Jurkat, Clone E6-1 (cell line): ENCODE data around the gene MYBPH.

Experiments used
- DNase-seq: peaks from one replicate; pipeline ENCODE4 v3.0.0-alpha.2; 2011; ENCODE audit warnings: low read depth, low spot score
- H3K4me3 ChIP-seq: 2 replicates; pipeline ENCODE4 v1.5.1; 2011; ENCODE audit warnings: mild to moderate bottlenecking, low read length, control low read depth, moderate library complexity

MYBPH gene

GRCh38 chr1:203140743-203141520 lies 34.7 kb downstream of the MYBPH start:
- no peak overlapping the region for H3K4me3 ChIP-seq
- no peak for DNase-seq

- DNase-seq = no peak
- H3K4me3 ChIP-seq = no peak overlapping the region
Measured at GRCh38 chr1:203139976-203140475, 35.6 kb downstream of the MYBPH start.

GRCh38 chr1:203138066-203138465 lies 37.6 kb downstream of the MYBPH start:
- DNase-seq = no peak
- H3K4me3 ChIP-seq = no peak overlapping the region

- DNase-seq = no peak
- H3K4me3 ChIP-seq = no peak overlapping the region
Measured at GRCh38 chr1:203137324-203137723, 38.3 kb downstream of the MYBPH start.

GRCh38 chr1:203136409-203137042 lies 39.1 kb downstream of the MYBPH start:
- no peak for DNase-seq
- no peak overlapping the region for H3K4me3 ChIP-seq

GRCh38 chr1:203135636-203136305 lies 39.9 kb downstream of the MYBPH start:
- H3K4me3 ChIP-seq = no peak overlapping the region
- DNase-seq = peak; percentile 33

GRCh38 chr1:203133970-203134725 lies 41.5 kb downstream of the MYBPH start:
- no peak overlapping the region for H3K4me3 ChIP-seq
- DNase-seq = no peak

- H3K4me3 ChIP-seq = no peak overlapping the region
- DNase-seq = no peak
Measured at GRCh38 chr1:203131548-203132200, 44.0 kb downstream of the MYBPH start.

- DNase-seq = no peak
- no peak overlapping the region for H3K4me3 ChIP-seq
Measured at GRCh38 chr1:203130358-203130985, 45.2 kb downstream of the MYBPH start.

GRCh38 chr1:203129501-203130231 lies 46.0 kb downstream of the MYBPH start:
- H3K4me3 ChIP-seq = no peak overlapping the region
- DNase-seq = no peak

- peak overlapping the region; percentile 57 for H3K4me3 ChIP-seq
- DNase-seq = no peak
Measured at GRCh38 chr1:203128716-203129500, 46.7 kb downstream of the MYBPH start.

- DNase-seq = no peak
- peak overlapping the region; percentile 57 for H3K4me3 ChIP-seq
Measured at GRCh38 chr1:203128431-203128715, 47.3 kb downstream of the MYBPH start.

- DNase-seq = no peak
Measured at GRCh38 chr1:203127666-203128430, 47.8 kb downstream of the MYBPH start, which contains the start of gene ADORA1. TSS of gene ADORA1 (plus strand) at chr1:203127726. CDS start at chr1:203128842, 1,116 bp downstream.

GRCh38 chr1:203126866-203127665 lies 48.6 kb downstream of the MYBPH start:
- H3K4me3 ChIP-seq = peak overlapping the region; percentile 57
- DNase-seq = no peak

More at GRCh38 chr1:203127666-203128430, 47.8 kb downstream of the MYBPH start, which contains the start of gene ADORA1:
- H3K4me3 ChIP-seq = peak within 1 kb of the TSS; percentile 57

- no peak for DNase-seq
- no peak overlapping the region for H3K4me3 ChIP-seq
Measured at GRCh38 chr1:203126151-203126865, 49.3 kb downstream of the MYBPH start.
